H9 (cell line): ENCODE data around the gene ASB15. TPM values are rescaled to one million over a fixed set of nuclear protein-coding genes. Genes with fewer than 3 reads are reported as not detected.
"Not testable (repeated sequence)": the region's sequence is repeated elsewhere in the genome, so short reads cannot be mapped to it uniquely, and the experiment has no call there.

Source experiments
- DNase-seq: peaks from one replicate; pipeline ENCODE4 v3.0.0-alpha.2; 2017
- H2AFZ ChIP-seq: one replicate; pipeline ENCODE4 v1.6.1; 2013; ENCODE audit warnings: mild to moderate bottlenecking, low read length, control low read depth, moderate library complexity
- H2AK5ac ChIP-seq: 2 replicates; pipeline ENCODE4 v1.6.1; 2013; ENCODE audit warnings: low read length, control low read depth, mixed read lengths; ENCODE audit not compliant: insufficient read length
- H2BK120ac ChIP-seq: one replicate; pipeline ENCODE4 v1.6.1; 2013; ENCODE audit warnings: low read depth, mild to moderate bottlenecking, low read length, control low read depth, inconsistent platforms; ENCODE audit not compliant: poor library complexity, severe bottlenecking
- H2BK12ac ChIP-seq: 2 replicates; pipeline ENCODE4 v1.6.1; 2013; ENCODE audit warnings: low read length, control low read depth, mixed read lengths, low read depth; ENCODE audit not compliant: insufficient read length
- H2BK15ac ChIP-seq: 2 replicates; pipeline ENCODE4 v1.6.1; 2013; ENCODE audit warnings: low read depth, low read length, control low read depth
- H2BK20ac ChIP-seq: one replicate; pipeline ENCODE4 v1.6.1; 2013; ENCODE audit warnings: low read depth, mild to moderate bottlenecking, low read length, control low read depth, inconsistent platforms; ENCODE audit not compliant: poor library complexity, severe bottlenecking
- H2BK5ac ChIP-seq: 2 replicates; pipeline ENCODE4 v1.6.1; 2013; ENCODE audit warnings: low read length, control low read depth, mixed read lengths; ENCODE audit not compliant: insufficient read length
- H3K14ac ChIP-seq: 2 replicates; pipeline ENCODE4 v1.6.1; 2013; ENCODE audit warnings: low read length, control low read depth; ENCODE audit not compliant: insufficient read depth
- H3K18ac ChIP-seq: 2 replicates; pipeline ENCODE4 v1.6.1; 2013; ENCODE audit warnings: low read depth, mild to moderate bottlenecking, mixed read lengths, low read length, control low read depth; ENCODE audit not compliant: insufficient read length
- H3K23ac ChIP-seq: 2 replicates; pipeline ENCODE4 v1.6.1; 2013; ENCODE audit warnings: low read length, control low read depth, mixed read lengths, low read depth; ENCODE audit not compliant: insufficient read length
- H3K23me2 ChIP-seq: 2 replicates; pipeline ENCODE4 v1.6.1; 2013; ENCODE audit warnings: low read depth, mild to moderate bottlenecking, mixed read lengths, low read length, control low read depth; ENCODE audit not compliant: insufficient read length, poor library complexity, severe bottlenecking
- H3K27ac ChIP-seq: 2 replicates; pipeline ENCODE4 v1.5.1; 2013; ENCODE audit warnings: low read length, control low read depth, mixed read lengths, low read depth; ENCODE audit not compliant: insufficient read length
- H3K27me3 ChIP-seq: 2 replicates; pipeline ENCODE4 v1.6.1; 2013; ENCODE audit warnings: low read length, control low read depth, inconsistent platforms; ENCODE audit not compliant: insufficient read depth
- H3K4ac ChIP-seq: 2 replicates; pipeline ENCODE4 v1.6.1; 2013; ENCODE audit warnings: low read depth, mild to moderate bottlenecking, control low read depth, inconsistent platforms, low read length, moderate library complexity
- H3K4me1 ChIP-seq: 2 replicates; pipeline ENCODE4 v1.6.1; 2013; ENCODE audit warnings: low read length, control low read depth, inconsistent platforms; ENCODE audit not compliant: insufficient read depth
- H3K4me2 ChIP-seq: 2 replicates; pipeline ENCODE4 v1.6.1; 2013; ENCODE audit warnings: low read length, control low read depth, mixed read lengths; ENCODE audit not compliant: insufficient read length, insufficient read depth
- H3K56ac ChIP-seq: 2 replicates; pipeline ENCODE4 v1.6.1; 2013; ENCODE audit warnings: low read depth, mild to moderate bottlenecking, mixed read lengths, low read length, control low read depth; ENCODE audit not compliant: insufficient read length
- H3K79me1 ChIP-seq: 2 replicates; pipeline ENCODE4 v1.6.1; 2013; ENCODE audit warnings: low read depth, mild to moderate bottlenecking, moderate library complexity, low read length, control low read depth, inconsistent platforms; ENCODE audit not compliant: insufficient read depth, poor library complexity, severe bottlenecking
- H3K79me2 ChIP-seq: 2 replicates; pipeline ENCODE4 v1.6.1; 2013; ENCODE audit warnings: low read length, control low read depth, inconsistent platforms; ENCODE audit not compliant: insufficient read depth
- H3K9ac ChIP-seq: 2 replicates; pipeline ENCODE4 v1.6.1; 2013; ENCODE audit warnings: low read length, control low read depth, mixed read lengths; ENCODE audit not compliant: insufficient read length; ENCODE audit errors: extremely low read depth
- H3K9me3 ChIP-seq: one replicate; pipeline ENCODE4 v1.6.1; 2013; ENCODE audit warnings: low read depth, low read length, inconsistent platforms; ENCODE audit not compliant: control insufficient read depth
- H3T11ph ChIP-seq: one replicate; pipeline ENCODE4 v1.6.1; 2013; ENCODE audit warnings: mild to moderate bottlenecking, low read length, control low read depth, inconsistent platforms
- H4K20me1 ChIP-seq: one replicate; pipeline ENCODE4 v1.6.1; 2013; ENCODE audit not compliant: control insufficient read depth, insufficient read length, insufficient read depth
- H4K5ac ChIP-seq: 2 replicates; pipeline ENCODE4 v1.6.1; 2013; ENCODE audit warnings: low read depth, mild to moderate bottlenecking, mixed read lengths, low read length, control low read depth; ENCODE audit not compliant: insufficient read length
- H4K8ac ChIP-seq: replicated peaks from 2 replicates; pipeline ENCODE4 v1.6.1; 2013; ENCODE audit warnings: low read length, control low read depth, mixed read lengths, low read depth; ENCODE audit not compliant: insufficient read length
- H4K91ac ChIP-seq: 2 replicates; pipeline ENCODE4 v1.6.1; 2013; ENCODE audit warnings: low read depth, mild to moderate bottlenecking, moderate library complexity, mixed read lengths, low read length, control low read depth; ENCODE audit not compliant: insufficient read length
- H3K27ac Mint-ChIP-seq, 3 experiments: 2 replicates in 2 of 3; 3 replicates in 1 of 3; pipeline ENCODE4 v1.8.0; 2020 to 2021; ENCODE audit warnings: mixed read lengths in 3 of 3, mild to moderate bottlenecking in 1 of 3, moderate library complexity in 1 of 3
- H3K27me3 Mint-ChIP-seq: 2 replicates; pipeline ENCODE4 v1.8.0; 2021; ENCODE audit warnings: low read depth, mild to moderate bottlenecking, moderate library complexity, mixed read lengths
- H3K36me3 Mint-ChIP-seq, 3 experiments: 2 replicates in 2 of 3; 3 replicates in 1 of 3; pipeline ENCODE4 v1.8.0; 2020 to 2021; ENCODE audit warnings: low read depth in 3 of 3, mixed read lengths in 3 of 3; ENCODE audit not compliant: insufficient read depth in 1 of 3
- H3K4me1 Mint-ChIP-seq, 2 experiments: 2 replicates each; pipeline ENCODE4 v1.8.0; 2020; ENCODE audit warnings: mixed read lengths in 2 of 2
- H3K4me3 Mint-ChIP-seq, 2 experiments: 2 replicates in 1 of 2; 3 replicates in 1 of 2; pipeline ENCODE4 v1.8.0; 2020 to 2021; ENCODE audit warnings: mild to moderate bottlenecking in 2 of 2, mixed read lengths in 2 of 2, moderate library complexity in 1 of 2
- H3K9me3 Mint-ChIP-seq, 2 experiments: 2 replicates in 1 of 2; 3 replicates in 1 of 2; pipeline ENCODE4 v1.8.0; 2020; ENCODE audit warnings: mild to moderate bottlenecking in 2 of 2, mixed read lengths in 2 of 2, moderate library complexity in 1 of 2
- WGBS: extraction: QIAGEN DNeasy Blood & Tissue Kit; methylation state at CpG from one replicate; pipeline ENCODE4 v1.1.7; 2013; ENCODE audit warnings: missing lambda C conversion rate, low lambda C conversion rate, mixed read lengths; ENCODE audit not compliant: insufficient read length; ENCODE audit errors: extremely low coverage; 5-methylcytosine and 5-hydroxymethylcytosine counted together
- long read RNA-seq: library from polyadenylated mRNA; unstranded; transcript quantifications from one replicate; pipeline ENCODE4 v2.0.0, GENCODE V29; 2020
- total RNA-seq: library from RNA; stranded (reverse); gene quantifications from 2 replicates; pipeline ENCODE4 v1.2.1, GENCODE V29; 2021
- TF ChIP-seq, protein P1 (sequence below): fragments of 200-600 bp; sonication (generic); conservative IDR thresholded peaks from 3 replicates; pipeline ENCODE4 v1.8.0; 2021; ENCODE audit warnings: antibody characterized with exemption, mild to moderate bottlenecking

The ASB15 gene
- total RNA-seq, result not detected in 2 replicates
- long read RNA-seq, result 0 reads

DNA sequence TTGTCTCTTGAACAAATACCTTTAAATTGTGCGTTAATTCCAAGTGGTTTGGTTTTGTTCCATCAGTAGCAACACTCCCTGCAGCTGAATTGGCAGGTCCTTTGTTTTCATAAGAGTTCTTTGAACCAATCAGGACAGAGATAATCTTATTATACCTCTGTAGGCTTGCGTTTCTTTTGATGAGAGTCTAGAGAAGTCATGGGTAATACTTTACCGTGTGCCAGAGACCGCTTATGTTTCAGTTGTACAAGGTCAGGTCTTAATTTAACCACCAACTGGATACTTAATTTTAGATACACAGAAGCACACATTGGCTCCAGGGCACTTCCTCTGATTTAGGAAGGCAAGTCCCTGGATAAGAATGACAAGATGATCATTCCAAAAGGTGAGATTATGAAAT, at the start of gene ASB15:
TSS of gene ASB15 (plus strand) at position 292 of the 400 bp plus-strand sequence. CDS start 12,682 bp downstream, outside the sequence.
- no peak within 1 kb of the TSS for H3K27ac ChIP-seq
- Mint-ChIP-seq H3K27me3 (no peaks in the 10 kb centered on the region), H3K36me3 (no peaks in the 10 kb centered on the region), H3K27ac (no peak within 1 kb of the TSS), H3K4me1 (peaks cover 0 to 7% of the 10 kb centered on the region in 2 experiments; a peak in 1 of 4 replicates), H3K4me3 (no peak within 1 kb of the TSS), H3K9me3 (no peaks in the 10 kb centered on the region)
- no peak within 1 kb of the TSS for H2BK120ac ChIP-seq
- H3K56ac ChIP-seq, result no peak within 1 kb of the TSS
- TF ChIP-seq, protein P1, sequence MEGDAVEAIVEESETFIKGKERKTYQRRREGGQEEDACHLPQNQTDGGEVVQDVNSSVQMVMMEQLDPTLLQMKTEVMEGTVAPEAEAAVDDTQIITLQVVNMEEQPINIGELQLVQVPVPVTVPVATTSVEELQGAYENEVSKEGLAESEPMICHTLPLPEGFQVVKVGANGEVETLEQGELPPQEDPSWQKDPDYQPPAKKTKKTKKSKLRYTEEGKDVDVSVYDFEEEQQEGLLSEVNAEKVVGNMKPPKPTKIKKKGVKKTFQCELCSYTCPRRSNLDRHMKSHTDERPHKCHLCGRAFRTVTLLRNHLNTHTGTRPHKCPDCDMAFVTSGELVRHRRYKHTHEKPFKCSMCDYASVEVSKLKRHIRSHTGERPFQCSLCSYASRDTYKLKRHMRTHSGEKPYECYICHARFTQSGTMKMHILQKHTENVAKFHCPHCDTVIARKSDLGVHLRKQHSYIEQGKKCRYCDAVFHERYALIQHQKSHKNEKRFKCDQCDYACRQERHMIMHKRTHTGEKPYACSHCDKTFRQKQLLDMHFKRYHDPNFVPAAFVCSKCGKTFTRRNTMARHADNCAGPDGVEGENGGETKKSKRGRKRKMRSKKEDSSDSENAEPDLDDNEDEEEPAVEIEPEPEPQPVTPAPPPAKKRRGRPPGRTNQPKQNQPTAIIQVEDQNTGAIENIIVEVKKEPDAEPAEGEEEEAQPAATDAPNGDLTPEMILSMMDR, result no peak
- H3K23ac ChIP-seq, result no peak within 1 kb of the TSS
- no peak within 1 kb of the TSS for H3K14ac ChIP-seq
- H2AK5ac ChIP-seq, result no peak within 1 kb of the TSS
- no peaks in the 10 kb centered on the region for H4K20me1 ChIP-seq
- H3K9me3 ChIP-seq, result no peaks in the 10 kb centered on the region
- H3K9ac ChIP-seq, result no peak within 1 kb of the TSS
- no peak within 1 kb of the TSS for H2BK15ac ChIP-seq
- no peaks in the 10 kb centered on the region for H3K4me1 ChIP-seq
- H3K27me3 ChIP-seq, result no peaks in the 10 kb centered on the region
- H4K91ac ChIP-seq, result no peak within 1 kb of the TSS
- H3K79me2 ChIP-seq, result no peaks in the 10 kb centered on the region
- no peak within 1 kb of the TSS for H3K4me2 ChIP-seq
- no peak within 1 kb of the TSS for H2BK12ac ChIP-seq
- no peak within 1 kb of the TSS for H2BK5ac ChIP-seq
- H2BK20ac ChIP-seq, result no peak within 1 kb of the TSS
- H4K5ac ChIP-seq, result no peak within 1 kb of the TSS
- H3K4ac ChIP-seq, result no peak within 1 kb of the TSS
- no peak within 1 kb of the TSS for H3K18ac ChIP-seq
- no peaks in the 10 kb centered on the region for H3K23me2 ChIP-seq
- H2AFZ ChIP-seq, result no peak within 1 kb of the TSS
- no peak within 1 kb of the TSS for H3T11ph ChIP-seq
- whole genome bisulfite sequencing, result no CpG with 5 or more reads among the region's 4 CpGs
- H3K79me1 ChIP-seq, result no peaks in the 10 kb centered on the region
- no peak for DNase-seq
- no peak within 1 kb of the TSS for H4K8ac ChIP-seq

- not testable (repeated sequence) for H3K9me3 Mint-ChIP-seq
Observed at GRCh38 chr7:123552134-123552533, 49.5 kb upstream of the ASB15 start.

More at GRCh38 chr7:123552134-123552533, 49.5 kb upstream of the ASB15 start:
- H3K4me1 Mint-ChIP-seq, H2BK12ac ChIP-seq, H4K91ac ChIP-seq, DNase-seq, H4K8ac ChIP-seq, H2BK120ac ChIP-seq, H4K5ac ChIP-seq, H3K14ac ChIP-seq, H2AK5ac ChIP-seq, H2BK20ac ChIP-seq, H3K27ac ChIP-seq, H3K27me3 Mint-ChIP-seq, H3K9ac ChIP-seq, H4K20me1 ChIP-seq, H3K4me2 ChIP-seq, H3K79me1 ChIP-seq, H3K79me2 ChIP-seq, H3K23me2 ChIP-seq, H3K56ac ChIP-seq, H3K9me3 ChIP-seq, H3K27ac Mint-ChIP-seq, H3T11ph ChIP-seq, H2BK5ac ChIP-seq, H3K18ac ChIP-seq, H3K4ac ChIP-seq, H2BK15ac ChIP-seq, H3K4me3 Mint-ChIP-seq, H2AFZ ChIP-seq, H3K23ac ChIP-seq, H3K4me1 ChIP-seq, H3K27me3 ChIP-seq: not testable (repeated sequence)
- H3K36me3 Mint-ChIP-seq, result peaks cover 12 to 34% (median 32%) of the 10 kb centered on the region in 3 experiments; a peak in 6 of 7 replicates
